Ovary (tissue), 9 donors: ENCODE data around the gene B3GALT4. TPM values are rescaled to one million over a fixed set of nuclear protein-coding genes. Genes with fewer than 3 reads are reported as not detected.
A peak's percentile ranks its signal among the peaks of the same experiment; 100 is the strongest.

Source experiments
- DNase-seq, 5 donors: peaks; one replicate each; pipeline ENCODE4 v3.0.0-alpha.2; 2019 to 2020
- H3K27ac ChIP-seq, 2 donors: fragments of 200-600 bp; one replicate each; pipeline versions ENCODE4 v1.5.1 to v1.8.0; 2019 to 2022
- H3K27me3 ChIP-seq: fragments of 200-600 bp; one replicate; pipeline ENCODE4 v1.8.0; 2022
- H3K36me3 ChIP-seq: fragments of 200-600 bp; sonication (generic); one replicate; pipeline ENCODE4 v1.5.1; 2019
- H3K4me1 ChIP-seq: one replicate; pipeline ENCODE4 v1.8.1; 2013; ENCODE audit warnings: mild to moderate bottlenecking, moderate library complexity; ENCODE audit not compliant: insufficient read depth
- H3K4me3 ChIP-seq: fragments of 200-600 bp; sonication (generic); one replicate; pipeline ENCODE4 v1.5.1; 2017
- H3K9me3 ChIP-seq, 2 donors: fragments of 200-600 bp in 1 of 2; sonication (generic) in 1 of 2; one replicate each; pipeline versions ENCODE4 v1.5.1 to v1.8.1; 2013 to 2019; ENCODE audit warnings: mild to moderate bottlenecking in 1 of 2, moderate library complexity in 1 of 2
- CTCF ChIP-seq, 3 donors: fragments of 450-650 bp in 2 of 3; fragments of 200-600 bp in 1 of 3; IDR thresholded peaks; one replicate each; pipeline versions ENCODE4 v1.5.1 to v1.8.0; 2016 to 2022; ENCODE audit warnings: antibody characterized with exemption in 3 of 3, mild to moderate bottlenecking in 1 of 3
- EP300 ChIP-seq: sonication (generic); formaldehyde crosslinking; IDR thresholded peaks from one replicate; pipeline ENCODE4 v1.6.1; 2017; ENCODE audit warnings: antibody characterized with exemption
- POLR2A ChIP-seq: fragments of 450-650 bp; IDR thresholded peaks from one replicate; pipeline ENCODE4 v1.6.1; 2017; ENCODE audit warnings: antibody characterized with exemption, mild to moderate bottlenecking, moderate library complexity
- WGBS, 3 donors: extraction: QIAGEN DNeasy Blood & Tissue Kit in 1 of 3; methylation state at CpG; one replicate each; pipeline versions ENCODE4 v1.1.5 to v1.1.7; 2013 to 2017; 5-methylcytosine and 5-hydroxymethylcytosine counted together
- intact Hi-C, 4 donors: fragments of 100-400 bp; cut with DNase I; formaldehyde crosslinking; loops; one replicate each; pipeline versions ENCODE4 v1.11.0 to v1.15.1; 2022 to 2023
- polyA plus RNA-seq, 2 donors: library from polyadenylated mRNA; stranded (reverse); fragments of 200-250 nt in 1 of 2; fragments of 350-450 nt in 1 of 2; fragmentation: Illumina TruSeq in 1 of 2; extraction: RNeasy Lipid Tissue Mini Kit (QIAGEN cat#74804) in 1 of 2; gene quantifications; one replicate each; pipeline ENCODE4 v1.2.3, GENCODE V29; 2013 to 2014
- total RNA-seq, 7 donors: library from RNA; depleted of rRNA in 2 of 7; stranded (reverse); fragments of >200 nt in 2 of 7; fragmentation: NEBNext Ultra II Directional in 3 of 7; extraction: Animal tissue kit (Norgen Biotek cat#: 25700) in 3 of 7; gene quantifications; one replicate each; pipeline versions ENCODE4 v1.1.0 to v1.2.4, GENCODE V29; 2016 to 2023
- donor health status: DM: no; HTN: no; CAD: no; lungs with moderate emphysema.
- donor health status: DM: no; HTN: no; CAD: no.
- donor health status: Bipolar disorder and iron deficiency.
- donor health status: DM: yes; HTN: yes; CAD: no.
- donor health status: DM: no; HTN: no; CAD: no.
- donor health status: DM: yes; HTN: yes; CAD: no.

Gene B3GALT4
- total and polyA plus RNA-seq, 9 donors, result 2.7 to 10.6 (median 6.9) TPM

GRCh38 chr6:33292996-33293682 is 16.2 kb downstream of the B3GALT4 start:
- no peaks in the 10 kb centered on the region for H3K9me3 ChIP-seq
- peaks cover 10% of the 10 kb centered on the region for H3K4me1 ChIP-seq
- intact Hi-C loops, result loop anchor here in 1 of 4 donors (10.0 kb wide), 1 partner anchor 122 kb away; the partner anchor contains the start of genes CUTA and PHF1
- no peak overlapping the region for H3K27ac ChIP-seq
- DNase-seq, result no peak
- TF ChIP-seq POLR2A (no peak), CTCF (IDR thresholded peaks at IDR 0.05) (no peak), EP300 (no peak)
- no peaks in the 10 kb centered on the region for H3K36me3 ChIP-seq
- H3K27me3 ChIP-seq, result no peaks in the 10 kb centered on the region
- WGBS, 3 donors, result 74 to 82% (median 80%) methylated on average over 16 of the region's 16 CpGs
- no peak overlapping the region for H3K4me3 ChIP-seq

- Histone ChIP-seq H3K4me1 (peaks cover 6% of the 10 kb centered on the region), H3K36me3 (no peaks in the 10 kb centered on the region), H3K4me3 (no peak overlapping the region), H3K27me3 (no peaks in the 10 kb centered on the region), H3K27ac (no peak overlapping the region), H3K9me3 (no peaks in the 10 kb centered on the region)
- WGBS, 3 donors, result 50 to 62% (median 56%) methylated on average over 10 of the region's 10 CpGs
- TF ChIP-seq EP300, result no peak
- peak in 1 of 5 donors; percentile 19 for DNase-seq
- intact Hi-C loops, result loop anchor here in 1 of 4 donors (10.0 kb wide), 1 partner anchor 121 kb away; the partner anchor contains the start of genes CUTA and PHF1
Observed at GRCh38 chr6:33294086-33294823, 17.3 kb downstream of the B3GALT4 start.

- no peak overlapping the region for H3K27ac ChIP-seq
- H3K27me3 ChIP-seq, result no peaks in the 10 kb centered on the region
- no peak overlapping the region for H3K4me3 ChIP-seq
- H3K9me3 ChIP-seq, result no peaks in the 10 kb centered on the region
- intact Hi-C loops, result loop anchor here in 1 of 4 donors (10.0 kb wide), 1 partner anchor 119 kb away; the partner anchor contains the start of genes CUTA and PHF1
- WGBS, 3 donors, result 74 to 84% (median 76%) methylated on average over 15 of the region's 15 CpGs
- DNase-seq, result peak in 2 of 5 donors; percentile 39 to 48
- no peak for TF ChIP-seq CTCF (IDR thresholded peaks at IDR 0.05)
- TF ChIP-seq EP300, result no peak
- no peak for TF ChIP-seq POLR2A
- H3K4me1 ChIP-seq, result peaks cover 9% of the 10 kb centered on the region
- H3K36me3 ChIP-seq, result no peaks in the 10 kb centered on the region
Observed at GRCh38 chr6:33295621-33296369, 18.9 kb downstream of the B3GALT4 start.

DNA sequence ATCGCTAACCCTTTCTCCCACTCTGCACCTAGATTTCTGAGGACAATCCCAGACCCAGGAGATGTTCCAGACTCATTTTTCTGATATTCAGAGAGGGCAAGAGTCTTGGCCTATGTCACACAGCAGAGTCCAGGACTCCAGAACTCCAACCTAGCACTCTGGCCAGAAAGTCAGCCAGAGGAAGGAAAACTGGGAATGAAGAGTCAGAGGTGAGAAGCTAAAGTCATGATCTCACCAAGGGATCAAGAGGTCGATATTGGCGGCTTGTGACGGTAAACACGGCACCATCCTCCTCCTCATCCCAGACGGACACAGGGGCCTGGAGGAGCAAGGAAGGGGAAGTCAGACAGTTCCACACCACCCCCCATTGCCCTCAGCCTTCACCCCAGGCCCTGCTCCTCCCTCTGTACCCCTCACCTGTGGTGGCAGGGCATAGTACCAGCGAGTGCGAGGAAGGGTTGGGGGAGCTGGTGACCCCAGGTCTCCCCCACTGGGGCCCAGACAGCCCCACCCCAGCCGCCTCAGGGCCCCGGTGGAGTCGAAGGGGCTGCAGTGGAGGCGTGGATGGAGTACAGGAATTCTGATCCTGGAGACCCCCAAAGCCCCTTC is 20.0 kb downstream of the B3GALT4 start:
- peak in 1 of 5 donors; percentile 33 for DNase-seq
- intact Hi-C loops, result loop anchor here in 1 of 4 donors (10.0 kb wide), 1 partner anchor 118 kb away; the partner anchor contains the start of genes CUTA and PHF1
- peaks cover 9% of the 10 kb centered on the region for H3K4me1 ChIP-seq
- TF ChIP-seq CTCF (IDR thresholded peaks at IDR 0.05), result no peak
- no peak for TF ChIP-seq EP300
- TF ChIP-seq POLR2A, result no peak
- H3K36me3 ChIP-seq, result no peaks in the 10 kb centered on the region
- H3K9me3 ChIP-seq, result no peaks in the 10 kb centered on the region
- peak overlapping the region in 1 of 2 donors; percentile 96 for H3K27ac ChIP-seq
- H3K4me3 ChIP-seq, result peak overlapping the region; percentile 69
- H3K27me3 ChIP-seq, result no peaks in the 10 kb centered on the region
- whole genome bisulfite sequencing, 3 donors, result 70 to 75% (median 74%) methylated on average over 12 of the region's 12 CpGs
